GM13976 (cell line): ENCODE measurements around the gene LSM14B.

Experiments used
- DNase-seq: peaks from one replicate; pipeline ENCODE4 v3.0.0; 2012; ENCODE audit warnings: low spot score
- CTCF ChIP-seq: IDR thresholded peaks from 2 replicates; pipeline ENCODE4 v1.5.1; 2012; ENCODE audit warnings: borderline replicate concordance, mild to moderate bottlenecking; ENCODE audit not compliant: insufficient read depth; ENCODE audit errors: extremely low read depth, missing control alignments, control extremely low read depth
- in situ Hi-C: fragments of 300-500 bp; cut with MboI; formaldehyde crosslinking; loops from one replicate; pipeline ENCODE4 v1.12.0; 2022; ENCODE audit warnings: low sequenced_read_pairs, mixed read lengths, inconsistent platforms; ENCODE audit not compliant: unreplicated experiment

LSM14B gene

GRCh38 chr20:62137478-62138203 lies 15.4 kb downstream of the LSM14B start:
- TF ChIP-seq CTCF = no peak
- DNase-seq = no peak
- in situ Hi-C loops = no loop called here

DNA sequence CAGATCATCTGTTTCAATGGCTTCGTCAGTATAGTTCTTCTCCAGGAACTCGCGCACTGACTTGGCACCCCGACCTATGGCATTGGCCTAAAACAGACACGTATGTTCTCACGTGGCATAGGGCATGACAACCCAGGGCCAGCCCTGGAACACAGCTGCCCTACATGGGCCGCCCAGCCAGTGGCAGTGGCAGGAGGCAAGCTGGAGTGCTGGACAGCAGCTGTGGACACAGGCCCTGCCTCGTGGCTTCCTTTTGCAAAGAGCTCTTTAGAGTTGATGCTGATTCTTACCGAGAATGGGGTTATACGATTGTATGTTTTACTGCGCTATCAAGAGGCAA lies 15.9 kb downstream of the LSM14B start:
- no peak for TF ChIP-seq CTCF
- DNase-seq = no peak
- in situ Hi-C loops = no loop called here

GRCh38 chr20:62138912-62139311 lies 16.6 kb downstream of the LSM14B start:
- TF ChIP-seq CTCF = no peak
- no peak for DNase-seq
- in situ Hi-C loops = no loop called here

DNA sequence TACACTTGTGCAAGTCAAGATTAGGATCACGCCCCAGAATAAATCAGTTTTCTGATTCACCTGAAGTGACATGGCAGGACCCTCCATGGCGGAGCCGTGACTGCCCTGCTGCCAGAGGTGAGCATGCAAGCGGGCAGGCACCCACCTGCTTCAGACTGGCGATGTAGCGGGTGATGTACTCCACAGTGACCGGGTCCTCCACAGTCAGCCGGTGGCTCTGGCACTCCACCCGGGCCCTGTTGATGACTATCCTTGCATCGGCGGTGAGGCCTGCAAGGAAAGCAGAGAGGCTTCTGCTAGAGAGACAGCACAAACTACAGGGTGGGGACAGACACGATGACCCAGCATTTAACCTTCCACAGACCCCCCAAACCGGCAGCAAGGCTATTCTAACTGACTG lies 17.4 kb downstream of the LSM14B start:
- TF ChIP-seq CTCF = no peak
- DNase-seq = no peak
- in situ Hi-C loops = loop anchor here (10.0 kb wide), 1 partner anchor 125 kb away; no protein-coding TSS in a partner anchor

- no peak for TF ChIP-seq CTCF
- in situ Hi-C loops = loop anchor here (10.0 kb wide), 1 partner anchor 126 kb away; no protein-coding TSS in a partner anchor
- DNase-seq = no peak
These were observed 18.7 kb downstream of the LSM14B start for GRCh38 chr20:62141043-62141396.

- TF ChIP-seq CTCF = peak; percentile 36
- in situ Hi-C loops = loop anchor here (10.0 kb wide), 1 partner anchor 127 kb away; no protein-coding TSS in a partner anchor
- no peak for DNase-seq
These were observed 19.3 kb downstream of the LSM14B start for GRCh38 chr20:62141397-62142251.
